Suprapubic skin (tissue), 3 donors: ENCODE data around the gene LIPG.

Experiments
- POLR2AphosphoS5 ChIP-seq, 3 donors: sonication (generic); formaldehyde crosslinking; IDR thresholded peaks; one replicate each; pipeline ENCODE4 v1.6.1; 2017; ENCODE audit warnings: antibody characterized with exemption in 3 of 3
- TF ChIP-seq, protein P1 (sequence below), 2 donors: fragments of 200-600 bp in 1 of 2; fragments of 450-650 bp in 1 of 2; sonication (generic) in 1 of 2; IDR thresholded peaks; one replicate each; pipeline ENCODE4 v1.5.1; 2016 to 2019; ENCODE audit warnings: antibody characterized with exemption in 2 of 2, mild to moderate bottlenecking in 1 of 2, moderate library complexity in 1 of 2

DNA sequence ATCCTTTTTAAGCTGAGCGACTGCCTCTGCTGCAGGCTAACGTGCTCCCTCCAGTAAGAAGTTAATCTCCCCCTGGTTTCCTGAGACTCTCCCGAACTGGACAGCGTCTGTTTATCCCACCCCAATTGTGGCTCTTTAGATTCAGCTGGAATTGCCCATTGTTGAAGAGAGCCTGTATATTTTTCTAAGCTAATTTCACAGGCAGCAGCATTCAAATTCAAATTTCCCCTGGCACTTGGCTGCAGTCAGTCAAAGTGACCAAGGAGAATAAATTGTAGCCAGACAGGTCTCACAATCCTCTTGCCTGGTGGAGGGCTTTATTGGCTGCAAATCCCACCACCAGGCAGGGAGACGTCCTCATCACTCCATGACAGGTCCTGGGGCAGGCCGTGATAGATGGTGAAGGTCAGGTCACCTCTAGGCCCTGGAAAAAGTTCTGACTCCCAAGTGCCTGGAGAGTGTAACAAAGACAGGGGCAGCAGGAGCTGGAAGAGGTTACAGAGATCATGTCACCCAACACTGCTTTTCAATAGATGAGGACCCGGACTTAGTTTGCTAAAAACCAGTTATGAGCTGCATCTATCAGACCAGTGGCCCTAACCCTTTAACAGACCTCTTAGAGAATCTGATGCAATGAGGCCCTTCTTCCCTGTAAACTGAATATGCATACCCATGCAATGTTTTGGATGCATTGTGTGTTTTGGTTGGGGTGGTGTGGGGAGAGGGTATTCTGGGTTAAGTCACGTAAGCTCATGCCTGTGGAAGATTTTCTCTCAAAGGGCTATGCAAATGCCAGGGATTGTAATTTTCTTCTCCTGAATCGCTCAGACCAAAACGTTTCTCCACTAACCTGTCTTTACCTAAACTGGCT is 42.5 kb upstream of the LIPG start:
- TF ChIP-seq, protein P1, sequence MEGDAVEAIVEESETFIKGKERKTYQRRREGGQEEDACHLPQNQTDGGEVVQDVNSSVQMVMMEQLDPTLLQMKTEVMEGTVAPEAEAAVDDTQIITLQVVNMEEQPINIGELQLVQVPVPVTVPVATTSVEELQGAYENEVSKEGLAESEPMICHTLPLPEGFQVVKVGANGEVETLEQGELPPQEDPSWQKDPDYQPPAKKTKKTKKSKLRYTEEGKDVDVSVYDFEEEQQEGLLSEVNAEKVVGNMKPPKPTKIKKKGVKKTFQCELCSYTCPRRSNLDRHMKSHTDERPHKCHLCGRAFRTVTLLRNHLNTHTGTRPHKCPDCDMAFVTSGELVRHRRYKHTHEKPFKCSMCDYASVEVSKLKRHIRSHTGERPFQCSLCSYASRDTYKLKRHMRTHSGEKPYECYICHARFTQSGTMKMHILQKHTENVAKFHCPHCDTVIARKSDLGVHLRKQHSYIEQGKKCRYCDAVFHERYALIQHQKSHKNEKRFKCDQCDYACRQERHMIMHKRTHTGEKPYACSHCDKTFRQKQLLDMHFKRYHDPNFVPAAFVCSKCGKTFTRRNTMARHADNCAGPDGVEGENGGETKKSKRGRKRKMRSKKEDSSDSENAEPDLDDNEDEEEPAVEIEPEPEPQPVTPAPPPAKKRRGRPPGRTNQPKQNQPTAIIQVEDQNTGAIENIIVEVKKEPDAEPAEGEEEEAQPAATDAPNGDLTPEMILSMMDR (IDR thresholded peaks at IDR 0.05) = no peak
- no peak for TF ChIP-seq POLR2AphosphoS5 (IDR thresholded peaks at IDR 0.05)
